Measurements from ENCODE around the gene CUL2. TPM values are rescaled to one million over a fixed set of nuclear protein-coding genes. Genes with fewer than 3 reads are reported as not detected.

Gene CUL2
- total and polyA plus RNA-seq, 3 experiments from 2014 or later, result 19.3 to 59.4 (median 56.8) TPM

Other genes starting within 250 kb of the CUL2 start
- gene CREM, start 36.5 kb upstream of the CUL2 start, total RNA-seq, result 100 to 1,000 TPM; 132 to 134 TPM
- gene CREM, start 36.5 kb upstream of the CUL2 start, polyA plus RNA-seq, result 29.4 TPM
- gene CCNY, start 246.2 kb upstream of the CUL2 start, total RNA-seq, result 10 to 100 TPM; 58.4 to 65.2 TPM
- gene CCNY, start 246.2 kb upstream of the CUL2 start, polyA plus RNA-seq, result 15.1 TPM